IMR-90 (cell line): ENCODE measurements around the gene PCSK6. TPM values are rescaled to one million over a fixed set of nuclear protein-coding genes. Genes with fewer than 3 reads are reported as not detected.

Source experiments
- ATAC-seq: fragments of 200-7000 bp; cut with Tn5 transposase; 2 replicates; pipeline ENCODE4 v1.9.1; 2020; ENCODE audit warnings: low read depth, mild to moderate bottlenecking, moderate library complexity
- BruUV-seq: library from RNA; stranded (reverse); fragments of 400-500 nt; replicated peaks from 2 replicates; lab custom pipeline; 2021; lab: Mats Ljungman, UMichigan
- CTCF ChIA-PET: fragments of 300-600 bp; formaldehyde crosslinking; extraction: SDS; loops from one replicate; lab custom pipeline; 2021; ENCODE audit warnings: antibody characterized with exemption; lab: Yijun Ruan, JAX
- POLR2A ChIA-PET: fragments of 300-600 bp; sonication (Branson Sonifier 250); formaldehyde crosslinking; loops from one replicate; lab custom pipeline; 2022; ENCODE audit warnings: antibody characterized with exemption; ENCODE audit not compliant: unreplicated experiment; lab: Charles Lee
- DNase-seq: peaks from one replicate; pipeline ENCODE4 v3.0.0; 2013
- H2AFZ ChIP-seq: replicated peaks from 2 replicates; pipeline ENCODE3; 2013; ENCODE audit warnings: low read length, mild to moderate bottlenecking; ENCODE audit not compliant: poor library complexity
- H2AK5ac ChIP-seq: 2 replicates; pipeline ENCODE4 v1.6.1; 2013; ENCODE audit warnings: low read depth, low read length, inconsistent platforms
- H2AK9ac ChIP-seq: replicated peaks from 2 replicates; pipeline ENCODE3; 2013; ENCODE audit warnings: mild to moderate bottlenecking, low read depth, low read length, moderate library complexity; ENCODE audit not compliant: poor library complexity
- H2BK120ac ChIP-seq: 2 replicates; pipeline ENCODE4 v1.6.1; 2013; ENCODE audit warnings: low read depth, low read length, inconsistent platforms
- H2BK15ac ChIP-seq: 3 replicates; pipeline ENCODE4 v1.6.1; 2013; ENCODE audit warnings: low read depth, low read length, inconsistent platforms
- H2BK20ac ChIP-seq: 2 replicates; pipeline ENCODE4 v1.6.1; 2013; ENCODE audit warnings: low read depth, mild to moderate bottlenecking, inconsistent platforms, low read length, moderate library complexity
- H2BK5ac ChIP-seq: 2 replicates; pipeline ENCODE4 v1.6.1; 2013; ENCODE audit warnings: mild to moderate bottlenecking, low read depth, low read length, inconsistent platforms; ENCODE audit not compliant: poor library complexity, severe bottlenecking
- H3K14ac ChIP-seq: replicated peaks from 2 replicates; pipeline ENCODE4 v1.6.1; 2013; ENCODE audit warnings: low read depth, low read length, inconsistent platforms
- H3K18ac ChIP-seq: 2 replicates; pipeline ENCODE4 v1.6.1; 2013; ENCODE audit warnings: low read depth, low read length, control low read depth
- H3K23ac ChIP-seq: 2 replicates; pipeline ENCODE4 v1.6.1; 2013; ENCODE audit warnings: low read depth, low read length, inconsistent platforms
- H3K27ac ChIP-seq: 2 replicates; pipeline ENCODE4 v1.5.1; 2013; ENCODE audit warnings: mild to moderate bottlenecking, control low read depth, low read length; ENCODE audit not compliant: insufficient read depth
- H3K27me3 ChIP-seq: 2 replicates; pipeline ENCODE4 v1.6.1; 2013; ENCODE audit warnings: low read length; ENCODE audit not compliant: control insufficient read depth, insufficient read depth
- H3K36me3 ChIP-seq: 2 replicates; pipeline ENCODE4 v1.6.1; 2013; ENCODE audit warnings: low read length, mixed read lengths; ENCODE audit not compliant: control insufficient read depth, insufficient read depth
- H3K4ac ChIP-seq: 2 replicates; pipeline ENCODE4 v1.6.1; 2013; ENCODE audit warnings: low read depth, low read length, inconsistent platforms
- H3K4me1 ChIP-seq: 2 replicates; pipeline ENCODE4 v1.6.1; 2013; ENCODE audit warnings: low read length, mixed read lengths; ENCODE audit not compliant: control insufficient read depth, insufficient read depth
- H3K4me2 ChIP-seq: 2 replicates; pipeline ENCODE4 v1.6.1; 2013; ENCODE audit warnings: low read depth, mild to moderate bottlenecking, control low read depth, low read length, moderate library complexity
- H3K4me3 ChIP-seq: 2 replicates; pipeline ENCODE4 v1.5.1; 2013; ENCODE audit warnings: low read depth, mild to moderate bottlenecking, control low read depth, low read length, moderate library complexity; ENCODE audit not compliant: insufficient read depth
- H3K56ac ChIP-seq: 2 replicates; pipeline ENCODE4 v1.6.1; 2013; ENCODE audit warnings: low read length, inconsistent platforms; ENCODE audit not compliant: insufficient read depth; ENCODE audit errors: extremely low read depth
- H3K79me1 ChIP-seq, 2 experiments: 2 replicates each; pipeline ENCODE4 v1.6.1; 2013; ENCODE audit warnings: low read length in 2 of 2, inconsistent platforms in 1 of 2, low read depth in 1 of 2
- H3K9ac ChIP-seq: 2 replicates; pipeline ENCODE4 v1.6.1; 2013; ENCODE audit warnings: low read depth, low read length, control low read depth
- H3K9me1 ChIP-seq: 2 replicates; pipeline ENCODE4 v1.6.1; 2013; ENCODE audit warnings: low read length, inconsistent platforms; ENCODE audit not compliant: insufficient read depth
- H3K9me3 ChIP-seq: 2 replicates; pipeline ENCODE4 v1.6.1; 2013; ENCODE audit warnings: low read length; ENCODE audit not compliant: control insufficient read depth, insufficient read depth
- H4K20me1 ChIP-seq: 2 replicates; pipeline ENCODE4 v1.6.1; 2013; ENCODE audit warnings: low read length, inconsistent platforms; ENCODE audit not compliant: insufficient read depth
- H4K5ac ChIP-seq: 2 replicates; pipeline ENCODE4 v1.6.1; 2013; ENCODE audit warnings: mild to moderate bottlenecking, low read depth, low read length, control low read depth
- H4K8ac ChIP-seq, 2 experiments: 2 replicates each; pipeline ENCODE4 v1.6.1; 2013; ENCODE audit warnings: low read depth in 2 of 2, low read length in 2 of 2, control low read depth in 1 of 2, inconsistent platforms in 1 of 2
- H4K91ac ChIP-seq: 2 replicates; pipeline ENCODE4 v1.6.1; 2013; ENCODE audit warnings: low read depth, low read length, inconsistent platforms; ENCODE audit not compliant: insufficient read depth
- BHLHE40 ChIP-seq: fragments of 150-350 bp; IDR thresholded peaks from 2 replicates; pipeline ENCODE4 v1.6.1; 2016; ENCODE audit warnings: mild to moderate bottlenecking, low read depth, low read length
- CHD1 ChIP-seq: IDR thresholded peaks from 2 replicates; pipeline ENCODE4 v1.6.1; 2012; ENCODE audit warnings: low read depth, low read length, improper control_type of control experiment
- FOS ChIP-seq: fragments of 150-350 bp; IDR thresholded peaks from 2 replicates; pipeline ENCODE4 v1.6.1; 2016; ENCODE audit warnings: low read depth, low read length
- MAZ ChIP-seq: IDR thresholded peaks from 2 replicates; pipeline ENCODE4 v1.6.1; 2012; ENCODE audit warnings: low read depth, mild to moderate bottlenecking, low read length, improper control_type of control experiment, moderate library complexity, borderline replicate concordance
- MXI1 ChIP-seq: IDR thresholded peaks from 2 replicates; pipeline ENCODE4 v1.6.1; 2012; ENCODE audit warnings: low read depth, mild to moderate bottlenecking, low read length, moderate library complexity, borderline replicate concordance
- NFE2L2 ChIP-seq: fragments of 150-350 bp; IDR thresholded peaks from 2 replicates; pipeline ENCODE4 v1.6.1; 2016; ENCODE audit warnings: low read depth, mild to moderate bottlenecking, low read length
- RAD21 ChIP-seq: IDR thresholded peaks from 2 replicates; pipeline ENCODE4 v1.6.1; 2012; ENCODE audit warnings: low read length, improper control_type of control experiment
- SMC3 ChIP-seq: fragments of 150-350 bp; IDR thresholded peaks from 2 replicates; pipeline ENCODE4 v1.6.1; 2016; ENCODE audit warnings: low read depth, mild to moderate bottlenecking, antibody characterized with exemption, low read length, moderate library complexity
- WGBS, 2 experiments: methylation state at CpG; one replicate each; pipeline versions ENCODE4 v1.1.5 to v1.1.7; 2013; ENCODE audit warnings: missing lambda C conversion rate in 2 of 2; ENCODE audit not compliant: insufficient read length in 1 of 2; ENCODE audit errors: extremely low coverage in 2 of 2; 5-methylcytosine and 5-hydroxymethylcytosine counted together
- dilution Hi-C: fragments of 300-500 bp; cut with HindIII; formaldehyde crosslinking; loops from one replicate; pipeline ENCODE4 v1.14.3; 2018; ENCODE audit warnings: low sequenced_read_pairs; ENCODE audit not compliant: unreplicated experiment
- in situ Hi-C: fragments of 300-500 bp; cut with MboI; formaldehyde crosslinking; loops from 3 replicates; pipeline ENCODE4 v1.14.3; 2019; ENCODE audit warnings: low sequenced_read_pairs, inconsistent platforms, mixed read lengths
- intact Hi-C: fragments of 100-400 bp; cut with micrococcal nuclease; formaldehyde crosslinking; loops from 2 replicates; pipeline ENCODE4 v1.10.0; 2022
- polyA plus RNA-seq, 3 experiments: library from polyadenylated mRNA; depleted of rRNA; stranded (reverse); fragments of >200 nt; gene quantifications; 2 replicates each; pipeline ENCODE4 v1.2.3, GENCODE V29; 2012; ENCODE audit warnings: low replicate concordance in 1 of 3
- total RNA-seq: library from RNA; depleted of rRNA; stranded (reverse); fragments of >200 nt; gene quantifications from 2 replicates; pipeline ENCODE4 v1.2.3, GENCODE V29; 2012
- TF ChIP-seq, protein P1 (sequence below): conservative IDR thresholded peaks from 2 replicates; pipeline ENCODE4 v1.5.1; 2012; ENCODE audit warnings: mild to moderate bottlenecking, low read depth, low read length, improper control_type of control experiment
- TF ChIP-seq, protein P2 (sequence below): fragments of 150-350 bp; IDR thresholded peaks from 2 replicates; pipeline ENCODE4 v1.6.1; 2016; ENCODE audit warnings: low read depth, mild to moderate bottlenecking, low read length, moderate library complexity, borderline replicate concordance

Gene PCSK6
- total and polyA plus RNA-seq, 2 of the 4 experiments (the other 2 are of a cell fraction) = not detected

DNA sequence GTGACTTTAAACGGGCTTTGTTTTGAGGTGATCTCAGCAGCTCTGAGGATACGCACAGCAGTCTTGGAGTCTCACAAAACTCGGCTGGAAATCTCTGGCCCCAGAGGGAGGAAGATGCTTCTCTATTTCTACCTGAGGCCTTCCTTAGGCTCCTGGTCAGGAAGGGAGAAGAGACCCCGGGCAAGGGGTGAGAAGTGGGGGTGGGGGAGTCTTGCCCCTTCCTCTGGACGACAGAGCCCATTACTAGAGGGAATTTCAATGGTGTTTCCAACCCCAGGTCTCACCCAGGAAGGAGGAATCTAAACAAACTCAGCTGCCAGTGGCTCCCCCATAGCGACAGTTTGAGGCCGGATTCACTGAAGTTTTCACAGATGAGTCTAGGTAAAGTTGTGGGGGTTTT lies 37.4 kb upstream of the PCSK6 start:
- no peak overlapping the region for H4K5ac ChIP-seq
- H3K4me2 ChIP-seq = no peak overlapping the region
- no peak overlapping the region for H2BK120ac ChIP-seq
- in situ Hi-C loops = no loop called here
- H2AK5ac ChIP-seq = no peak overlapping the region
- ChIA-PET CTCF (no interaction called here), POLR2A (no interaction called here)
- H3K9me3 ChIP-seq = no peaks in the 10 kb centered on the region
- H2AFZ ChIP-seq = no peak overlapping the region
- no peak overlapping the region for H2BK15ac ChIP-seq
- no peak overlapping the region for H3K18ac ChIP-seq
- WGBS, 2 experiments = 76% methylated on average over 2 of the region's 7 CpGs; no CpG with 5 or more reads in 1 of the 2 experiments
- H3K36me3 ChIP-seq = no peaks in the 10 kb centered on the region
- peaks cover 17% of the 10 kb centered on the region for H3K27me3 ChIP-seq
- H2BK20ac ChIP-seq = no peak overlapping the region
- DNase-seq (no peak), ATAC-seq (no peak)
- H3K4ac ChIP-seq = no peak overlapping the region
- no peaks in the 10 kb centered on the region for H3K9me1 ChIP-seq
- intact Hi-C loops = no loop called here
- no peak overlapping the region for H3K23ac ChIP-seq
- no peak overlapping the region for H3K9ac ChIP-seq
- H3K4me3 ChIP-seq = no peak overlapping the region
- BruUV-seq = no TSS peak
- no peak overlapping the region for H3K27ac ChIP-seq
- TF ChIP-seq, protein P1, sequence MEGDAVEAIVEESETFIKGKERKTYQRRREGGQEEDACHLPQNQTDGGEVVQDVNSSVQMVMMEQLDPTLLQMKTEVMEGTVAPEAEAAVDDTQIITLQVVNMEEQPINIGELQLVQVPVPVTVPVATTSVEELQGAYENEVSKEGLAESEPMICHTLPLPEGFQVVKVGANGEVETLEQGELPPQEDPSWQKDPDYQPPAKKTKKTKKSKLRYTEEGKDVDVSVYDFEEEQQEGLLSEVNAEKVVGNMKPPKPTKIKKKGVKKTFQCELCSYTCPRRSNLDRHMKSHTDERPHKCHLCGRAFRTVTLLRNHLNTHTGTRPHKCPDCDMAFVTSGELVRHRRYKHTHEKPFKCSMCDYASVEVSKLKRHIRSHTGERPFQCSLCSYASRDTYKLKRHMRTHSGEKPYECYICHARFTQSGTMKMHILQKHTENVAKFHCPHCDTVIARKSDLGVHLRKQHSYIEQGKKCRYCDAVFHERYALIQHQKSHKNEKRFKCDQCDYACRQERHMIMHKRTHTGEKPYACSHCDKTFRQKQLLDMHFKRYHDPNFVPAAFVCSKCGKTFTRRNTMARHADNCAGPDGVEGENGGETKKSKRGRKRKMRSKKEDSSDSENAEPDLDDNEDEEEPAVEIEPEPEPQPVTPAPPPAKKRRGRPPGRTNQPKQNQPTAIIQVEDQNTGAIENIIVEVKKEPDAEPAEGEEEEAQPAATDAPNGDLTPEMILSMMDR = no peak
- TF ChIP-seq MXI1 (no peak), RAD21 (no peak), CHD1 (no peak), NFE2L2 (no peak), BHLHE40 (no peak), MAZ (no peak), SMC3 (no peak), FOS (no peak)
- TF ChIP-seq, protein P2, sequence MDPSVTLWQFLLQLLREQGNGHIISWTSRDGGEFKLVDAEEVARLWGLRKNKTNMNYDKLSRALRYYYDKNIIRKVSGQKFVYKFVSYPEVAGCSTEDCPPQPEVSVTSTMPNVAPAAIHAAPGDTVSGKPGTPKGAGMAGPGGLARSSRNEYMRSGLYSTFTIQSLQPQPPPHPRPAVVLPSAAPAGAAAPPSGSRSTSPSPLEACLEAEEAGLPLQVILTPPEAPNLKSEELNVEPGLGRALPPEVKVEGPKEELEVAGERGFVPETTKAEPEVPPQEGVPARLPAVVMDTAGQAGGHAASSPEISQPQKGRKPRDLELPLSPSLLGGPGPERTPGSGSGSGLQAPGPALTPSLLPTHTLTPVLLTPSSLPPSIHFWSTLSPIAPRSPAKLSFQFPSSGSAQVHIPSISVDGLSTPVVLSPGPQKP = no peak
- no peaks in the 10 kb centered on the region for H3K79me1 ChIP-seq
- H3K14ac ChIP-seq = no peak overlapping the region
- no peak overlapping the region for H4K8ac ChIP-seq
- no peak overlapping the region for H2AK9ac ChIP-seq
- dilution Hi-C loops = no loop called here
- H3K4me1 ChIP-seq = no peaks in the 10 kb centered on the region
- no peaks in the 10 kb centered on the region for H4K20me1 ChIP-seq
- no peak overlapping the region for H4K91ac ChIP-seq
- H3K56ac ChIP-seq = no peak overlapping the region
- no peak overlapping the region for H2BK5ac ChIP-seq
